Neural progenitor cell (in vitro differentiated cells): ENCODE measurements around the gene CD86. TPM values are rescaled to one million over a fixed set of nuclear protein-coding genes. Genes with fewer than 3 reads are reported as not detected.
A peak's percentile ranks its signal among the peaks of the same experiment; 100 is the strongest.

Experiments used
- DNase-seq: peaks from one replicate; pipeline ENCODE4 v3.0.0-alpha.2; 2016; ENCODE audit warnings: low spot score
- H2AFZ ChIP-seq: fragments of 200-600 bp; sonication (generic); replicated peaks from 2 replicates; pipeline ENCODE4 v1.6.1; 2016; ENCODE audit warnings: antibody characterized with exemption
- H3F3A ChIP-seq: fragments of 200-600 bp; sonication (generic); 2 replicates; pipeline ENCODE4 v1.6.1; 2016; ENCODE audit warnings: antibody characterized with exemption, low read depth
- H3K27ac ChIP-seq: fragments of 200-600 bp; sonication (generic); 2 replicates; pipeline ENCODE4 v1.5.1; 2016; ENCODE audit warnings: mild to moderate bottlenecking
- H3K27me3 ChIP-seq: fragments of 200-600 bp; sonication (generic); 2 replicates; pipeline ENCODE4 v1.6.1; 2016; ENCODE audit warnings: mild to moderate bottlenecking, moderate library complexity
- H3K36me3 ChIP-seq: fragments of 200-600 bp; sonication (generic); 2 replicates; pipeline ENCODE4 v1.5.1; 2016
- H3K4me1 ChIP-seq: fragments of 200-600 bp; sonication (generic); 2 replicates; pipeline ENCODE4 v1.6.1; 2016; ENCODE audit warnings: mixed run types
- H3K4me2 ChIP-seq: fragments of 200-600 bp; sonication (generic); 2 replicates; pipeline ENCODE4 v1.6.1; 2016
- H3K4me3 ChIP-seq: fragments of 200-600 bp; sonication (generic); 2 replicates; pipeline ENCODE4 v1.5.1; 2016
- H3K79me2 ChIP-seq: fragments of 200-600 bp; sonication (generic); 2 replicates; pipeline ENCODE4 v1.6.1; 2016; ENCODE audit warnings: low read depth
- H3K9ac ChIP-seq: fragments of 200-600 bp; sonication (generic); 2 replicates; pipeline ENCODE4 v1.6.1; 2016
- H3K9me3 ChIP-seq: fragments of 200-600 bp; sonication (generic); 2 replicates; pipeline ENCODE4 v1.5.1; 2016; ENCODE audit warnings: low read depth
- H4K20me1 ChIP-seq: fragments of 200-600 bp; sonication (generic); 2 replicates; pipeline ENCODE4 v1.6.1; 2016; ENCODE audit warnings: low read depth
- H3K27ac Mint-ChIP-seq: 3 replicates; pipeline ENCODE4 v1.8.0; 2021; ENCODE audit warnings: mixed read lengths
- H3K27me3 Mint-ChIP-seq: 2 replicates; pipeline ENCODE4 v1.8.0; 2022; ENCODE audit warnings: low read depth, mild to moderate bottlenecking, inconsistent platforms, moderate library complexity, mixed read lengths; ENCODE audit not compliant: insufficient read depth
- H3K36me3 Mint-ChIP-seq: 3 replicates; pipeline ENCODE4 v1.8.0; 2021; ENCODE audit warnings: mixed read lengths
- H3K4me1 Mint-ChIP-seq: 3 replicates; pipeline ENCODE4 v1.8.0; 2021; ENCODE audit warnings: mixed read lengths
- H3K4me3 Mint-ChIP-seq: 3 replicates; pipeline ENCODE4 v1.8.0; 2021; ENCODE audit warnings: mild to moderate bottlenecking, moderate library complexity, mixed read lengths
- H3K9me3 Mint-ChIP-seq: 3 replicates; pipeline ENCODE4 v1.8.0; 2020; ENCODE audit warnings: mixed read lengths
- EZH2 ChIP-seq: fragments of 200-600 bp; sonication (generic); IDR thresholded peaks from 2 replicates; pipeline ENCODE4 v1.6.1; 2017; ENCODE audit warnings: antibody characterized with exemption, mild to moderate bottlenecking, moderate library complexity
- EZH2phosphoT487 ChIP-seq: fragments of 200-600 bp; sonication (generic); IDR thresholded peaks from 2 replicates; pipeline ENCODE4 v1.6.1; 2017; ENCODE audit warnings: antibody characterized with exemption
- total RNA-seq: library from RNA; depleted of rRNA; stranded (reverse); fragments of >200 nt; gene quantifications from 2 replicates; pipeline ENCODE4 v1.2.3, GENCODE V29; 2015; ENCODE audit warnings: low replicate concordance
- TF ChIP-seq, protein P1 (sequence below): fragments of 200-600 bp; sonication (generic); IDR thresholded peaks from 2 replicates; pipeline ENCODE4 v1.5.1; 2017; ENCODE audit warnings: antibody characterized with exemption, mild to moderate bottlenecking

The CD86 gene
- total RNA-seq, 1 donor from 2014 or later = not detected

DNA sequence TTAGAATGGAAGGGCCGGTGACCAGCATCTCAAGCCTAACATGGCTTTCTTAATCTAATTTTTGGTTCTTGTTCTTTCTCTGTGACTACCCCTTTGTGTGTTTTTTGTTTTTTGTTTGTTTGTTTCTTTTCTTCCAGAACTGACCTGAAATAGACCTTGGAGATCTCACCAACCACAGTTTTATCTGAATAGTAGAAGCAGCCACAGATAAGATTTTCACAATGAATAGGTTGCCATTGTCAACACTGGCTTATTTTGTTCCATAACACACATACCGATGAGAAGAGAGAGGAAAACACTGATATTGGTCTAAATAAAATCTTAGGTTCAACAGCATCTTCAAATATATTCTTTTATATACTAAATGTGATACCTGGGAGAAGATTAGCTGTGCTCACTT lies 44.7 kb upstream of the CD86 start:
- H3K4me1 Mint-ChIP-seq = peaks cover 1% of the 10 kb centered on the region
- H3K9me3 Mint-ChIP-seq = no peaks in the 10 kb centered on the region
- H3K27ac ChIP-seq = no peak overlapping the region
- no peak overlapping the region for H3K27ac Mint-ChIP-seq
- H3K36me3 Mint-ChIP-seq = no peaks in the 10 kb centered on the region
- H3K79me2 ChIP-seq = no peaks in the 10 kb centered on the region
- no peak overlapping the region for H3K9ac ChIP-seq
- H3K4me1 ChIP-seq = peaks cover 4% of the 10 kb centered on the region
- H3K4me3 ChIP-seq = no peak overlapping the region
- TF ChIP-seq EZH2 = no peak
- TF ChIP-seq, protein P1, sequence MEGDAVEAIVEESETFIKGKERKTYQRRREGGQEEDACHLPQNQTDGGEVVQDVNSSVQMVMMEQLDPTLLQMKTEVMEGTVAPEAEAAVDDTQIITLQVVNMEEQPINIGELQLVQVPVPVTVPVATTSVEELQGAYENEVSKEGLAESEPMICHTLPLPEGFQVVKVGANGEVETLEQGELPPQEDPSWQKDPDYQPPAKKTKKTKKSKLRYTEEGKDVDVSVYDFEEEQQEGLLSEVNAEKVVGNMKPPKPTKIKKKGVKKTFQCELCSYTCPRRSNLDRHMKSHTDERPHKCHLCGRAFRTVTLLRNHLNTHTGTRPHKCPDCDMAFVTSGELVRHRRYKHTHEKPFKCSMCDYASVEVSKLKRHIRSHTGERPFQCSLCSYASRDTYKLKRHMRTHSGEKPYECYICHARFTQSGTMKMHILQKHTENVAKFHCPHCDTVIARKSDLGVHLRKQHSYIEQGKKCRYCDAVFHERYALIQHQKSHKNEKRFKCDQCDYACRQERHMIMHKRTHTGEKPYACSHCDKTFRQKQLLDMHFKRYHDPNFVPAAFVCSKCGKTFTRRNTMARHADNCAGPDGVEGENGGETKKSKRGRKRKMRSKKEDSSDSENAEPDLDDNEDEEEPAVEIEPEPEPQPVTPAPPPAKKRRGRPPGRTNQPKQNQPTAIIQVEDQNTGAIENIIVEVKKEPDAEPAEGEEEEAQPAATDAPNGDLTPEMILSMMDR = no peak
- no peak for TF ChIP-seq EZH2phosphoT487
- no peak for DNase-seq
- H2AFZ ChIP-seq = no peak overlapping the region
- no peaks in the 10 kb centered on the region for H3K27me3 Mint-ChIP-seq
- H4K20me1 ChIP-seq = no peaks in the 10 kb centered on the region
- no peak overlapping the region for H3K4me3 Mint-ChIP-seq
- no peaks in the 10 kb centered on the region for H3K27me3 ChIP-seq
- H3K36me3 ChIP-seq = no peaks in the 10 kb centered on the region
- H3K9me3 ChIP-seq = no peaks in the 10 kb centered on the region
- H3F3A ChIP-seq = no peaks in the 10 kb centered on the region
- no peak overlapping the region for H3K4me2 ChIP-seq

DNA sequence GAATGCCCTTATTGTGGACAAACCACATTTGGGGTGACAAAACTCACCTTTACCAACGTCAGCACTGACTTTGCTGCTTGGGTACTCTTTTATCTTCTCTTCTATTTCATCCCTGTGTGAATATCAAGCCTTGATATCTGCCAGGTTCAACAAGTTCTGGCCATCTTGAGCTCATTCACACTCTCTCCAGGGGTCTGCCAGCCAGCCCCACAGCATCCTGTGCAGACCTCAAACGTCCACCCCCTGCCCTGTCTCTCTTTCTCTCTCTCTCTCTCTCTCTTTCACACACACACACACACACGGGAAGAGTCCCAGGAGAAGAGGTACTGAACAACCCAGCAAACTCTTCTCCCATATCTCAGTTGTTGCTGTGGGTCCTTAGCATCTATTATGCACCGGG lies 43.8 kb upstream of the CD86 start:
- no peaks in the 10 kb centered on the region for H3K79me2 ChIP-seq
- no peak overlapping the region for H3K27ac ChIP-seq
- no peaks in the 10 kb centered on the region for H4K20me1 ChIP-seq
- H3K36me3 ChIP-seq = no peaks in the 10 kb centered on the region
- no peaks in the 10 kb centered on the region for H3F3A ChIP-seq
- Mint-ChIP-seq H3K9me3 (no peaks in the 10 kb centered on the region), H3K27me3 (peaks cover under 1% of the 10 kb centered on the region), H3K36me3 (no peaks in the 10 kb centered on the region), H3K4me1 (no peaks in the 10 kb centered on the region), H3K4me3 (no peak overlapping the region), H3K27ac (no peak overlapping the region)
- no peak overlapping the region for H3K4me3 ChIP-seq
- H3K4me2 ChIP-seq = no peak overlapping the region
- H3K9ac ChIP-seq = no peak overlapping the region
- no peak for TF ChIP-seq EZH2phosphoT487
- TF ChIP-seq, protein P1 = no peak
- TF ChIP-seq EZH2 = no peak
- H2AFZ ChIP-seq = peak overlapping the region; percentile 17
- no peaks in the 10 kb centered on the region for H3K9me3 ChIP-seq
- H3K27me3 ChIP-seq = no peaks in the 10 kb centered on the region
- no peaks in the 10 kb centered on the region for H3K4me1 ChIP-seq
- DNase-seq = no peak

DNA sequence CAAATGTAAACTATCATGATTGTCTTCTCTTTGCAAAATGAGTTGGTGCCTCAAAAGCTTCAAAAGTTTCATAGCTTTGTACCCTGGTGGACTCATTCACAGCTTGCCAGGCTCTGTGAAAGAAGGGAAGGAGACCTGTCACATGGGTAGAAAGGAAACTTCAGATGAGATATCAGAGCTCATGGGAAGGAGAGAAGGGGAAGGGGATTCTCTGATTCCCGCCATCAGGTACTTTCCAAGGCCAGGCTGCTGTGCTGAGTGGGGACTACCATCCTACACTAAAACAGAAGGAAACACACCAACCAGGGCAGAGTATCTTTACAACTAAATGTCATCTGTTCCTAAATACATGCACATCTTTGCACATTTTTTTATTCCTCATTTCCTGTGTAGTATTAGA lies 42.3 kb upstream of the CD86 start:
- Mint-ChIP-seq H3K9me3 (no peaks in the 10 kb centered on the region), H3K4me3 (no peak overlapping the region), H3K4me1 (no peaks in the 10 kb centered on the region), H3K36me3 (no peaks in the 10 kb centered on the region), H3K27ac (no peak overlapping the region), H3K27me3 (peaks cover 3% of the 10 kb centered on the region)
- Histone ChIP-seq H3K9ac (no peak overlapping the region), H3K9me3 (no peaks in the 10 kb centered on the region), H3K36me3 (no peaks in the 10 kb centered on the region), H3K4me2 (no peak overlapping the region), H2AFZ (no peak overlapping the region), H3K79me2 (no peaks in the 10 kb centered on the region), H4K20me1 (no peaks in the 10 kb centered on the region), H3F3A (no peaks in the 10 kb centered on the region), H3K4me1 (no peaks in the 10 kb centered on the region), H3K27me3 (no peaks in the 10 kb centered on the region), H3K27ac (no peak overlapping the region), H3K4me3 (no peak overlapping the region)
- TF ChIP-seq, protein P1 = no peak
- no peak for TF ChIP-seq EZH2phosphoT487
- no peak for TF ChIP-seq EZH2
- no peak for DNase-seq
